D341Med (cell line): ENCODE measurements around the gene GAGE10.
"Not testable (repeated sequence)": the region's sequence is repeated elsewhere in the genome, so short reads cannot be mapped to it uniquely, and the experiment has no call there.

ENCODE experiments used
- DNase-seq: peaks from one replicate; pipeline ENCODE4 v3.0.0; 2012; ENCODE audit warnings: low spot score

Gene GAGE10

DNA sequence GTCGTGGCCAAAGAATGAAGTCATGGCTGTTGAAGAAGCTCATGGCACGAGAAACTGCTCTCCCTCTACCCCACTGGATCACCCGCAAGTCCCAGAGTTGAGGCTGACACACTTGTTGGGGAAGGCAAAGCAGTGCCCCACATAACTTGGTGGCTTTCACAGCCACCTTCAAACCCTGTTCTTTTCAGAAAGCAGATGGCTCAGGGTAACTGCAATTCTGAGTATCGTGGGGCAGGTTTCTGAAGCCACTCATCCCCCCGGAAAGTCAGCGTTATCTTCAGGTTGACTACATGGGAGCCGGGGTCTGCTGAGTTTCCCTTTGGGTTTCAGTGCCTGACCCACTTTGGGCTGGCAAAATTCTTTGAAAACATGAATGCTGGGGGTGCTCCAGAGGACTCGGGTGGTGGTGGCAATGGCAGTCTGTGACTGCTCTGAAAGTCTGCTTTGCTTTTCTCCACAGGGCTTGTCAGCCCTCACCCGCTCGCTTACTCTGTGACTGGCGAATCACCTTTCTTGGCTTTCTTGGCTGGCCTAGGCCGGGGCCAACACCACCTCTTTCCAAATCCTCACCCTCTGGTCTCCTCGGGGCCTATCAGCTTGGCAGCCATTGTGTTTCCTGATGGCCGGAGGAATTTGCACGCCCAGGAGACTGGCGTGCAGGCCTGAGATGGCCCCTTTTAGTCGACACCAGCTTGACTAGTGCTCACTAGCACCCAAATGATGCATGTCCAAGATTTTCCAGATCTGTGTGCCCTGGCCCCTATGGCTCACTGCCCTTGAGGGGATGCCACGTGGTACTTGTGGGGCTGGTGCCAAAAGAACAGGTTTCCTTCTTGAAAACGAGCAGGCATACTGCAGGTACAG, 26.5 kb upstream of the GAGE10 start:
- no peak for DNase-seq

DNA sequence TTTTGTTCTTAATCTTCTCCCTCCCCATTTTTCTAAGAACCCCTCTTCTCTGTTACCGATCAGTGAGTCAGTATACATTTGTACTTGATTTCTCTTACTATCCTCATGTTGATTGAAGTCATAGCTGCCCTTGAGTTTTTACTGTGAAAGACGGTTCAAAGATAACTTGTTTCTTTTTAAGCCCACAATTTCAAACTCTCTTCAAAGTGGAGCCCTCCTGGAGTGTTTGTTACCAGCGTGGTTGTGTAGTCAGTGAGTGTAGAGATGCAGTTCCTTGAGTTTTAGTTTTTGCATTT, 26.0 kb upstream of the GAGE10 start:
- no peak for DNase-seq

- DNase-seq, result no peak
Observed at GRCh38 chrX:49278081-49278480, 25.4 kb upstream of the GAGE10 start.

DNA sequence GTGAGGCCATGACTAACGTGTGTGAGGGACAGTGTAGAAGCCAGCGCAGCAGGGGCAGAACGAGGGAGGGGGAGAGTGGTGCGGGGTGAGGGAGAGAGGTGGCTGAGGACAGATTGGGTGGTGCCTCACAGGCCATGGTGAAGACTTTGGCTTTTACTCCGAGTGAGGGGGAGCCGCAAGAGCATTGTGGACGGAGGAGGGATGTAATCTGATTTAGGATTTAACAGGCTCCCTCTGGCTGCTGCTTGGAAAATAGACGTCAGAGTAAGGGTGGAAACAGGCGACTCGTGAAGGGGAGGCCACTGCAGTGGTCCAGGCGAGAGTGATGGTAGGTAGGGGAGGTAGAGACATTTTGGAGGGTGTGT, 20.8 kb upstream of the GAGE10 start:
- DNase-seq, result peak; percentile 66

- DNase-seq, result no peak
Observed at GRCh38 chrX:49284212-49284611, 19.2 kb upstream of the GAGE10 start.

DNA sequence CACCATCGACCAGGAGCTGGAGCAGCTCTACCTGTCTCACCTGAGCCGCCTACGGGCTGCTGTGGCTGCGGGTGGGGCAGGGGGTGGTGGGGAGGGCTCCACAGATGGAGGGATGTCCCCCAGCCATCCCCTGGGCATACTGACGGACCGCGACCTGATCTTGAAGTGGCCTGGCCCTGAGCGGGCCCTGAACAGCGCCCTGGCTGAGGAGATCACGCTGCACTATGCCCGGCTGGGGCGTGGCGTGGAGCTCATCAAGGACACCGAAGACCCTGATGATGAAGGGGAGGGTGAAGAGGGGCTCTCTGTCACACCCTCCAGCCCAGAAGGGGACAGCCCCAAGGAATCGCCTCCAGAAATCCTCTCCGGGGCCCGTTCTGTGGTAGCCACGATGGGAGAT, 17.3 kb upstream of the GAGE10 start:
- DNase-seq, result no peak

DNA sequence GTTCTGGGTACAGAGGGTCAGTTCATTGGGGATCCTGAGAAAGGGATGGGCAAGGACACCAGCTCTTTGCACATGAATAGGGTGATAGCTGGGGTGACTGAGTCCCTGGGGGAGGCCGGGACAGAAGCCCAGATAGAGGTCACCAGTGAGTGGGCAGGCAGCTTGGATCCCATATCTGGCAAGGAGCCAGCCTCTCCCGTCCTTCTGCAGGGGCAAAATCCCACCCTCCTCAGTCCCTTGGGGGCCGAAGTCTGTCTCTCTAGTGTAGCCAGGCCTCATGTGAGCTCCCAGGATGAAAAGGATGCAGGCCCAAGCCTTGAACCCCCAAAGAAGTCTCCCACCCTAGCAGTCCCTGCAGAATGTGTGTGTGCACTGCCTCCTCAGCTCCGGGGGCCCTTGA, 16.9 kb upstream of the GAGE10 start:
- DNase-seq, result no peak

DNA sequence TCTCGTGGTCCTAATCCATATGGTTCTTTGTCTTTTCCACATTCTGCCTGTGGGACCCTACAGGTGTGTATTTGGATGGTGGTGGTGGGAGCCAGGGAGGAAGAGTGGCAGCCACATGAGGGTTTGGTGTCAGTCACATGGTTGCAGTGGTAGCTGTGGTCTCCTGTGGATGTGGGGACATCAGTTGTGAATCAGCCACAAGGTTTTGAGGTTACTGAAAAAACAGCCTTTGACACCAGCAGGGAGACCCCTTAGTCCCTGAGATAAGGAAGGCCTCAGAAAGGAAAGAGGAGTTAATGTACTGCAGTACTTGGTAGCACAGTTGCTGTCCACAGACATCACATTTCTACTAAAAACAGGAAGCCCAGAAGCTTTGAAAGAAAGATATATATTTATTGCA, 15.8 kb upstream of the GAGE10 start:
- DNase-seq, result no peak

DNA sequence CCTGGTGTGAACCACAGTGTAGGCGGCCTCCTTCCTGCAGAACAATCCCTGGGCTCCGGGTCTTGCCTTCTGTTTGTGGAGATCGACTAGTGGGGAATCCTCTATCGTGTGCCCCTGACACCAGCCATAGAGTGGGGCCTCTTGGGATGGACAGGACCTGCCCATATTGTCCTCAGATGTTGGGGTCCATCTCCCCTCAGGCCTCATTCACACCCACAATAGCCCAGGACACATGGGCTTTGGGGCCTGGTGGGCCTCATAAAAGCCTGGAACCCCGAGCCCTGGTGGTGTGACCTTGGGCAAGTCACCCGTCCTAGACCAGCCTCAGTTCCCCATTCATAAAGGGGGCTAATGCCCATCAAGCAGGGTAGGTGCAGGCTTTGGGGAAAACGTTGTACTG, 13.2 kb upstream of the GAGE10 start:
- no peak for DNase-seq

DNA sequence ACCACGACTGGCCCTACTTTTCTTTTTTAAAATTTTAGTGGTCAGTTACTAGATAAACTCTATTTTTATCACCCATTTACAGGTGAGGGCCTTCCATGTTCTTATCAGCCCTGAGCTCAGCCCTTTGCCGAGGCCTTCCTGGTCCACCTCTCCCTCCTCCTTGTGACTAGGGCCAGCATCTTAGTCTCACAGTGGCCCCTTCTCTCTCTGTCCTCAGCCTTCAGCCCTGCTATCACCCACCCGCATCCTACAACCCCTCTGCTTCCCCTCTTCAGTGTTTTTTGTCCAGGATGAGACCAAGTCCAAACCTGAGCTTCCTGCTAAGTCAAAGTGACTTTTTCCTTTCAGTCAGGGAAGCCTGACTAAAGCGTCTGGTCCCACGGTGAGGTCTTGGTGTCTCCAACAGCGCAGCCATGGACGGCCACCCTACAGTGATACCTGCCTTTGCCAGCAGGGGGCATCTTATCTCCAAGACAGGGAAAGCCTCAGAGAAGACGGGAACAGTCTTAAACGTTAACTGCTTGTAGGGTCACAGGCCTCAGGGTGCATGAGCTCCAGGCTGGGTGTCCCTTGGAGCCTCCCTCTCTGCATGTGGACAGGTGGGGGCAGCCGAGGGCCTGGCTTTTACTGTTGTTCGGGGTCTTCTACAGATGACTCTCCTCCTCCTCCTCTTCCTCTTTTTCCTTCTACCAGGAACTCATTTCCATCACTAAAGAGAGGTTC, 11.7 kb upstream of the GAGE10 start:
- DNase-seq, result peak; percentile 60

DNA sequence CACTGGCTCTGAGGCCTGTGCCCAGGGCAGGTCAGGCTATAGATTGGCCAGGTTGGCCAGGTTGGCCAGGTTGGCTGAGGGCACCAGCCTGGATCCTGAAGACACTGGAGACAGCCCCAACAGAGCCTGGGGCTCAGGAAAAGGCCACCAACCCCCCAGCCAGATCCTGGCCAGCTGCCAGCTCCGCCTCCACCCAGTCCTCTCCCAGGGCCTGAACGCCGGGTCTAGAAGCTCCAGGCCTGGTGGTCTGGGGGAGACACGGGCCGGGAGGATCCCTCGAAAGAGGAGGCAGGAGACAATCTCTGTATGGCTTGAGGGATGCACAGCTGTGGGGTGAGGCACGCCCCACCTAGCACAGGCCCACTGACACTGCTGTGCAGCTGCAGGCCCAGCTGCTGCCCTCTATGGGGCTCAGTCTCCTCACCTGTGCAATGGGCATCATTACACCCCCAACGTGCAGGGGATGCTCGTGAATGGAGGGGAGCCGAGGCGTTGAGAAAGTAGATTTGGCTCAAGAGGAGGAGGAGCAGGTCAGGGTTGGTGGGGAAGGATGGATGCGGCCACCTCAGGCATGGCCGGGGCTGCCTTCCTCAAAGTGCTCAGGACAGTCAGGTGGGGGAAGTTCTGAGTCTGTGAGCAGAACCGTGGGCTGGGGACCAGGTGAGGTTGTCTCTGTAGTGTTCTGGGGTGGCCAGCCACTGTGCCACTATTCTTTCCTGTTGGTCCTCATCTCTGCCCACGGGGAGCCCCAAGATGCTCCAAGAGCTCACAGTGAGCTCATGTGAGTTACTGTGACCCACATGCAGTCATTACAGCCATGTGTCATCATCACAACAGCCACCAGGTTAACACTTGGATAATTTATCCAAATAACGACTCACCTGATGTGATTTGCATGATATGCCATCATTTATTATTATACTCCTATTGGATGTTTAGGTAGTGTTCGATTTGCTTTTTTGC, 10.8 kb upstream of the GAGE10 start:
- no peak for DNase-seq

DNA sequence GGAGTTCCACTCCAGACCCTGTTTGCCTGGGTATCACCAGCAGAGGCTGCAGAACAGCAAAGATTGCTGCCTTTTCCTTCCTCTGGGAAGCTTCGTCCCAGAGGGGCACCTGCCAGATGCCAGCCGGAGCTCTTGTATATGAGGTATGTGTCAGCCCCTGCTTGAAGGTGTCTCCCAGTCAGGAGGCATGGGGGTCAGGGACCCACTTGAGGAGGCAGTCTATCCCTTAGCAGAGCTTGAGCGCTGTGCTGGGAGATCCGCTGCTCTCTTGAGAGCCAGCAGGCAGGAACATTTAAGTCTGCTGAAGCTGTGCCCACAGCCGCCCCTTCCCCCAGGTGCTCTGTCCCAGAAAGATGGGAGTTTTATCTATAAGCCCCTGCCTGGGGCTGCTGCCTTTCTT, 4.2 kb upstream of the GAGE10 start:
- not testable (repeated sequence) for DNase-seq

DNA sequence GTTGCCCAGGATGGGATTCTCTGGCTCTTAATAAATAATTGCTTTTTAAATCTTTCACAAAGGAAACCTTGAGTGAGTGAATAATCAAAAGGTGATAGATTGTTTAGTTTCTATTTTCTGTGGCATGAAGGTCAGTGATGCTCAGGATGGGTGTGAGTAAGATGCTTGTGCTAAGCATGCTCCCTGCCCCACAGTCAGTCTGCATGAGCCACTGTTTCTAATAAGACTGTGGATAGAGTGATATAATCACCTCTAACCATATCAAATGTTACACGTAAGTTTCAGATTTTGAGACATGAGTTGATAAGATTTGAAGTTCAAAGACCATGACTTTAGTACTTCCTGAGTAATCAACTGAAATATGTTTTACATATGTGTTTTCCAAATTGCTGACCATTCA, 2.7 kb upstream of the GAGE10 start:
- DNase-seq, result no peak

- not testable (repeated sequence) for DNase-seq
Observed at GRCh38 chrX:49307775-49308174, 4.3 kb downstream of the GAGE10 start.

GRCh38 chrX:49308604-49309269, 5.3 kb downstream of the GAGE10 start:
- no peak for DNase-seq

- DNase-seq, result no peak
Observed at GRCh38 chrX:49309401-49309981, 6.0 kb downstream of the GAGE10 start.

- no peak for DNase-seq
Observed at GRCh38 chrX:49310371-49310770, 6.9 kb downstream of the GAGE10 start.

DNA sequence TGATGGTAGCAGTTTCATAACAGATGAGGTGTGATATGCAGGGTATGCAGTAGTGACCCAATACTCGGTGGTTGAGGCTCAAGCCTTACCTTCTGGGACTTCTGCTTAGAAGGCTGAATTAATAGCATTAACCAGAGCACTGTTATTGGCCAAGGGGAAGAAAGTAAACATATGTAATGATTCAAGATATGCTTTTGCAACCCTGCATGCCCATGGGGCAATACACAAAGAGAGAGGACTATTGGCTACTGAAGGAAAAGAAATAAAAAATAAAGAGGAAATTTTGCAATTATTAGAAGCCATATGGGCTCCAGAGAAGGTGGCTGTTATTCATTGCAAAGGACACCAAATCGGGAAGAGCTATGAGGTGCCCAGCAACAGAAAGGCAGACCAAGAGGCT, 8.7 kb downstream of the GAGE10 start:
- no peak for DNase-seq

GRCh38 chrX:49316085-49316484, 12.6 kb downstream of the GAGE10 start:
- DNase-seq, result no peak

- DNase-seq, result not testable (repeated sequence)
Observed at GRCh38 chrX:49321737-49322136, 18.3 kb downstream of the GAGE10 start, which contains the start of gene GAGE12J. GAGE12J (plus strand) TSS chrX:49322037; CDS start chrX:49323194, 1,157 bp downstream.

- not testable (repeated sequence) for DNase-seq
Observed at GRCh38 chrX:49322266-49322665, 18.8 kb downstream of the GAGE10 start.

- not testable (repeated sequence) for DNase-seq
Observed at GRCh38 chrX:49323735-49324134, 20.3 kb downstream of the GAGE10 start.
